ENCODE measurements around the gene FOLR3.
"Not testable (repeated sequence)": the region's sequence is repeated elsewhere in the genome, so short reads cannot be mapped to it uniquely, and the experiment has no call there.

Gene FOLR3

DNA sequence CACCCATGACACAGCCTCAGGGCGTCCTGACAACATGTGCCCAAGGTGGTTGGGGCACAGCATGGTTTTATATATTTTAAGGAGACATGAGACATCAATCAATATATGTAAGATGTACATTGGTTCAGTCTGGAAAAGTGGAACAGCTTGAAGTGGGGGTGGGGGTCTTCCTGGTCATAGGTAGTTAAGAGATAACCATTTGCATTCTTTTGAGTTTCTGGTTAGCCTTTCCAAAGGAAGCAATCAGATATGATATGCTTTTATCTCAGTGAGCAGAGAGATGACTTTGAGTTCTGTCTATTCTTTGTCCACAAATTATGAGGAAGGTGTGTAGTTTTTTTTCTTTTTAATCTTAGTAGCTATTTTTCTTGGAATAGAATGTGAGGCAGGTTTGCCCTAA is 12.9 kb upstream of the FOLR3 start:
- no peak for DNase-seq (ENCODE audit: extremely low read depth in 1 of 2, low read depth in 1 of 2)

DNA sequence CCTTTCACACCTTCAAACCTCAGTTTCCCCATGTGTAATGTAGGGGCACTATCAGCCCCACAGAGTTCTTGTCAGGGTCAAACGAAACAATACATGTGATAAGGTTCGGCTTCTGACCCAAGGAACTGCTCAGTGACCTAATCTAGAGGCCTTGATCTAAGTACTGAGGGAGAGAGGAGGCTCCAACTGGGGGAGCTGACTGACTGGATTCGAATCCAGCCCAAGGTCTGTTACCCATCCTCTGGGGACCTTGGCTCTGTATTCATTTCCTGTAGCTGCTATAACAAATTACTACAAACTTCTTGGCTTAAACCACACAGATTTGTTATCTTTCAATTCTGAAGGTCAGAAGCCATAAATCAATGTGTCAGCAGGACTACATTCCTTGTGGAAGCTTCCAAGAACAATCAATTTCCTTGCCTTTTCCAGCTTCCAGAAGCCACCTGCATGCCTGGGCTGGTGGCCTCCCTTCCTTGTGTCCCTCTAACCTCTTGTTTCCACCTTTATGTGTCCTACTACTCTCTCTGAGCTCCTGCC is 12.3 kb upstream of the FOLR3 start:
- DNase-seq (ENCODE audit: extremely low read depth in 1 of 2, low read depth in 1 of 2): no peak

DNA sequence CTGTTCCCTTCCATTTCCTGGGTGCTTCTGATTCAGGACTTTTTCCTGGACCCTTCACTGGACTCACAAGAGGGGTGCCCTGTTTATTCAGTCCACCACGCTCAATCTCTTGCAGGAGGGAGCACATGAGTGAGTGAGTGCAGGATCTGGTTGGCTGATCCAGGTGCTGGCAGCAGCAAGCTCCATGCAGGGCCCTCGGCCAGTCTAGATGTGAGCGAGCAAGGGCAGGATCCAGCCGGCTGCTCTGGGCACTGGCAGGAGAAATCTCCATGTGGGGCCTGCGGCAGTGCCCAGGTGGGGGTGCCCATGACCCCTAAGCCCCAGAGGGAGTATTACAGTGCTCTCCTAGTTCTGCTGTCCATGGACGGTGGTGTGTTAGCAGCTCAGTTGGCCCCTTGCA is 11.5 kb upstream of the FOLR3 start:
- no peak for DNase-seq (ENCODE audit: extremely low read depth in 1 of 2, low read depth in 1 of 2)

DNA sequence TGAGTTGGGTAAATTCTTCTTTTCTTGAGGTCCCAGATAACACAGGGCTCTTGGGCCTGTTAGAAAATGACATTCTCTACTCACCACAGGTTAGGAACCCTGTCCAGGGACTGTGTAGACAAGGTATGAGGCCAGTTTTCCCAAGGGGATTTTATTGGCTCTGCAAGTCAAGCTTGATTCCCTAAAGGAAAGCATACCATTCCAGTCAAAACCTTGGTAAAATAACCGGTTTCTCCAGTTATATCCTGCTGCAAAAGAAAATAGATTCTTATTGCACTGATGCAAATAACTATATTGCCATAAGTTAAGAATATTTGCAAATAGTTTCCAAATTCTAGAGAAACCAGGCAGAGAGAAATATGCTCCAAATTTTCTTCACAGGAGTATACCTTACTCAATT is 9.6 kb upstream of the FOLR3 start:
- DNase-seq (ENCODE audit: extremely low read depth in 1 of 2, low read depth in 1 of 2): no peak

DNA sequence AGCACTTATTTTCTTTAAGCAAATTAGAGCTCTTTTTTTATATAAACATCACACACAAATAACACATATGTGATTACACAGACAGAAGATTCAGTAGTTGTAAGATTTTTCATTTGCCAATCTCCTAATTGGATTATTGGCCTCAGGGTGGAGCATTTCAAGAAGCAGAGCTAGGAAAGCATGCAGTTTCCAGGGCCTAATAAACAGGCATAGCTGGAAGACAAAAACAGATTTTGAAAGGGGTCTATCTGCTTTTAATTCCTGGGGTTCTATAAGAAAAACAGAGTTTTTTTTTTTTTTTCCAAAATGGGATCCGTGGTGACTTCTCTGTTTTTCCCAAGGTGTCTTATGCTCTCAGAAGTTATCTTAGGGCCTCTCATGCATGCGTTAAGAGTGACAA is 7.6 kb upstream of the FOLR3 start:
- no peak for DNase-seq (ENCODE audit: extremely low read depth in 1 of 2, low read depth in 1 of 2)

DNA sequence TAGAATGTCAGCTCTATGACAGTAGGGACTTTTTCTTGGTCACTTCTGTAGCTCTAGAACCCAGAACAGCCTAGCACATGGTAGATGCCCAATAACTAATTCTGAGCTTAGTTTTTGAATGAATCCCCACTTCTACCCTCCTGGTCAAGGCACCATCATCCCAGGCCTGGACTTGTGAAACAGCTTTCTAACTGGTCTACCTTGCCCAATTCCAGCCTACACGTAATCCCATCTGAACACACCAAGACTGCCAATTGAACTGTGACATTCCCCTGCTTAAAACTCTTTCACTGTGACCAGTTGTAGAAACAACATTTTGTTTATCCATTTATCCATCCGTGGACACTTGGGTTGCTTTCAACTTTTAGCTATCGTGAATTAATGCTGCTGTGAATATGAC is 6.1 kb upstream of the FOLR3 start:
- DNase-seq (ENCODE audit: extremely low read depth in 1 of 2, low read depth in 1 of 2): no peak

DNA sequence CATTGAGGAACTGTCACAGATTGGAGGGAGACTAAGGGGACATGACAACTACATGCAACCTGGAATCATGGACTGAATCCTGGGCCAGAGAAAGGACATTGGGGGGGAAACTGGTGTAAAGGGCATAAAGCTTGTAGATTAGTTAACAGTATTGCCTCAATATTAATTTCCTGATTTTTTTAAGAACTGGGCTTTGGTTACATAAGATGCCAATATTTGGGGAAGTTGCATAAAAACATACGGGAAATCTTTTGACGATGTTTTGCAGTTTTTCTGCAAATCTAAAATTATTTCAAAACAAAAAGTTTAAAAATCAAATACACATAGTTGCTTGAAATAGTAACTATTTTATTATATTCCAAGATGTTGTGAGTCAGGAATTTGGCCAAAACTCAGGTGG is 2.9 kb upstream of the FOLR3 start:
- DNase-seq (ENCODE audit: extremely low read depth in 1 of 2, low read depth in 1 of 2): no peak

DNA sequence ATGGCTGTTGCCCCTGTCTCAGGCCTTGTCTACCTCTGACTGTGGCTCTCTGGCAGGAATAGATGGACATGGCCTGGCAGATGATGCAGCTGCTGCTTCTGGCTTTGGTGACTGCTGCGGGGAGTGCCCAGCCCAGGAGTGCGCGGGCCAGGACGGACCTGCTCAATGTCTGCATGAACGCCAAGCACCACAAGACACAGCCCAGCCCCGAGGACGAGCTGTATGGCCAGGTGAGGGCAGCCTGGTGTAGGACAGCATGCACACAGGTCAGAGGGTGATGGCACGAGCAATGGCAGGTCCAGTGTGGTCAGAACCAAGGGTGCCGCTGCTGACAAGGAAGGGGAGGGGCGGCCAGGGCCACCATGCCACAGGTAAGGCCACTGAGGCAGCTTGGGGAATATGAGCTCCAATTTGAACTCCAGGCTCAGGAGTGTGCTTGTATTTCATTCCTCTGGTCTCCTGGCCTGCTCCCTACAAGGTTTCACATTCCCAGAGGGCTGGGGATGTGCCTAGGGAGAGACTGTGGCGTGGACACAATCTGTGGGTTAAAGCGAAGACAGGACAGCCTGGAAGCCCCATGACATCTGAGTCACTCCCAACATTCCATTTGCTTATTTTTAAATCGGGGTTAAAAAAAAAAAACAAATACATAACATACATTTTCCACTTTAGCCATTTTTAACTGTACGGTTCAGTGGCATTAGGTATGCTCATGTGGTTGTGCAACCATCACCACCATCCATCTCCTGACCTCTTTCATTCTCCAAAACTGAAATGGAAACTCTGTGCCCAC is 562 bp downstream of the FOLR3 start:
- DNase-seq (ENCODE audit: extremely low read depth in 1 of 2, low read depth in 1 of 2): no peak

DNA sequence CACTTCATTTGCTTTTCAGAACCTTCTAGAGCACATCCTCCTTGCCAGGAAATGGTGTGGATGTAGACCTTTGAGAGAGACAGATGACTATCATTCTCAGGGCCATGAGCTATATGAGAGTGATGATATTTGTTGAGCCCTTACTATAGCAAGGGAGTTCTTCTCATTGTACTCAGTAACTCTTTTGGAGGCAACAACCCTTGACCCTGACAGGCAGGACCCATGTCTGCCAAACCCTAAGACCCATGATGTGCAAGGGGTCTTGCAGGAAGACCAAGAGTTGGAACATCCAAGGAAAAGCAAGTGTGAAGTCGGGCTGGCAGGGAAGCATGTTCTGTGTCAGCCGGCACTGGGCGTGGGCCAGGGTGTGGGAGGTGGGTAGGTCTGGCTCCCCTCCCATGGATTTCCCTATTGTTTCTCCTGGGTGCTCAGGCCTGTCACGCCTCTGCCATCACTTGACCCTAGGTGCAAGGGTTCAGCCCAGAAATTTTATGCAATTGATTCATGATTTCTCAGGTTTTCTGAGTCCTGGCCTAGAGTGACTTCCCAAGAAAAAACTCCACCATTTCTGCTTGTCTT is 1.2 kb downstream of the FOLR3 start:
- DNase-seq (ENCODE audit: extremely low read depth in 1 of 2, low read depth in 1 of 2): no peak

DNA sequence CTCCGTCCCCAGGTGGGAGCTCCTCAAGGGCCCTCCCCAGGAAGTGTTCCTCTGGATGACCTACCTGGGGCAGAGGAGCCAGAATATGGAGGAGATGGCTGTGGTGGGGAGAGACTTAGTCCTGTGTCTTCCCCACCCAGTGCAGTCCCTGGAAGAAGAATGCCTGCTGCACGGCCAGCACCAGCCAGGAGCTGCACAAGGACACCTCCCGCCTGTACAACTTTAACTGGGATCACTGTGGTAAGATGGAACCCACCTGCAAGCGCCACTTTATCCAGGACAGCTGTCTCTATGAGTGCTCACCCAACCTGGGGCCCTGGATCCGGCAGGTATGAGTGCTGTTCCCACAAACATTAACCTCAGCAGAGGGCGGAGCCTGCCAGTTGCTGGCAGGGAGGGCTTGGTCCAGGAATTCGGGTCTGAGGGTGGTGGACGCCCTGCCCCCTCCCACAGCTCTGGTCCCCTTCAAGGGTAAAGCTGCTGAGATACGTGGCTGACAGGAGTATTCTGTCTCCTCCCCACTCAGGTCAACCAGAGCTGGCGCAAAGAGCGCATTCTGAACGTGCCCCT is 3.4 kb downstream of the FOLR3 start:
- DNase-seq (ENCODE audit: extremely low read depth in 1 of 2, low read depth in 1 of 2): no peak

DNA sequence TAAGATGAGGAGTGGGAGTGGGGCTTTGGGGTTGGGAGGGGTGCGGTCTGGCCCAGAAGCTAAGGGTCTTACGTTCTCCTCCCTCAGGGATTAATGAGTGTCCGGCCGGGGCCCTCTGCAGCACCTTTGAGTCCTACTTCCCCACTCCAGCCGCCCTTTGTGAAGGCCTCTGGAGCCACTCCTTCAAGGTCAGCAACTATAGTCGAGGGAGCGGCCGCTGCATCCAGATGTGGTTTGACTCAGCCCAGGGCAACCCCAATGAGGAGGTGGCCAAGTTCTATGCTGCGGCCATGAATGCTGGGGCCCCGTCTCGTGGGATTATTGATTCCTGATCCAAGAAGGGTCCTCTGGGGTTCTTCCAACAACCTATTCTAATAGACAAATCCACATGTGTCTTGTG is 4.0 kb downstream of the FOLR3 start:
- DNase-seq (ENCODE audit: extremely low read depth in 1 of 2, low read depth in 1 of 2): no peak

DNA sequence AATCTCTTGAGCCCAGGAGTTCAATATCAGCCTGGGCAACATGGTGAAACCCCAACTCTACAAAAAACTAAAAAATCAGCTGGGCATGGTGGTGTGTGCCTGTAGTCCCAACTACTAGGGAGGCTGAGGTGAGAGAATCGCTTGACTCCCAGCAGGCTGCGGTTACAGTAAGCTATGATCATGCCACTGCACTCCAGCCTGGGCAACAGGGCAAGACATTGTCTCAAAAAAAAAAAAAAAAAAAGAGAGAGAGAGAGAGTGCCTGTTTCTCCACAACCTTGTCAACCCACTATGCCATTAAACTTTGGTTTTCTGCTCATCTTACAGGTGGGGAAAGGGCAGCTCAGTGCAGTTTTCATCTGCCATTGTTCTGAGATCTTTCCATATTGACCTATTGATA is 5.1 kb downstream of the FOLR3 start:
- no peak for DNase-seq (ENCODE audit: extremely low read depth in 1 of 2, low read depth in 1 of 2)

DNA sequence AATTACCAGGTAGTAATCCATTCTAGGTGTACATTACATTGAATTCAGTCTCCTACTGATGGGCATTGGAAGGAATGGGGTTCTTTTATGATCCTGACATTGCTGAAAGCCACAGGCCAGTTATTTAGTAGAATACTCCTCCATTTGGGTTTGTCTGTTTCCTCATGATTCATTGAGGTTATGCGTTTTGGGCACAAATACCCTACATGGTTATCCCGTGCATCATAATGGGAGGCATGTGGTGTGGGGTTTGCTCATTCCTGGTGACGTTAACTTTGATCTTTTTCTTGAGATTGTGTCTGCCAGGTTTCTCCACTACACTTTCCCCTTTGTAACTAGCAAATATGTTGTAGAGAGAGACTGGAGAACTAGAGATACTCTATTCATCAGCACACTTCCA is 5.5 kb downstream of the FOLR3 start:
- DNase-seq (ENCODE audit: extremely low read depth in 1 of 2, low read depth in 1 of 2): no peak

DNA sequence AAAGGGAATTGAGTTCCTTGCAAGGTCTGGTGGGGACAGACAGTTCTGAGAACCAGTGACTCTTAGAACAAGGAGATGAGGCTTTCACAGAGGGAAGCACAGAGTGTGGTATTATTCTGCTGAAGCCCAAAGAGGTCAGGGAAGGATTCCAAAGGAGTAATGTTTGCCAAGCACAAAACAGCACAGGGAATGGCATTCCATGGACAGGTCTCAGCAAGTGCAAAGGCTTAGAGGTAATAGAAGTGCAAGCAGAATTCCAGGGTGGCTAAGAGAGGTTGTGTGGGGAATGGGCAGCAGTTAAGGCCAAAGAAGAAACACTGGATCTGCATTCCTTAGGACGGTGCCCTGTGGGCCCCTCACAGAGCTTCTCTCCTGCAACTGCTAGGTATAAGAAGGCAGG is 6.6 kb downstream of the FOLR3 start:
- DNase-seq (ENCODE audit: extremely low read depth in 1 of 2, low read depth in 1 of 2): not testable (repeated sequence)

DNA sequence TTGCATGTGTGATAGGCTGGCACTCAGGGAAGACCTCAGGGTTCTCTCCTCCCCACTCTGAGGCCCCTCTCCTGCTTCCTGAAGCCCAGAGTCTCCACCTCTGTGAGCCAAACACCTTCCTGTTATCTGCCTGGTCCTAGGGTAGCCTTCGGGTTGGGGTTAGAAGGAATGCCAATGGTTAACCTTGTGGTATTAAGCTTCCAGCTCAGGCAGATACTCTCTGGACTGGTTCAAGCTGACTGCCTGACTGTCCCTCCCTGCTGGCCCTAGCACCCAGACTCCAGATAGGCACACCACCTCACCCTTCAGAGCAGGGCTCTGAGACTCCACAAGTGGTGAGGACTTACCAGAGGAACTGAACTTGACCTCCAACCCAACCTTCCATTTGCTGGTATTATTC is 7.0 kb downstream of the FOLR3 start:
- DNase-seq (ENCODE audit: extremely low read depth in 1 of 2, low read depth in 1 of 2): not testable (repeated sequence)

DNA sequence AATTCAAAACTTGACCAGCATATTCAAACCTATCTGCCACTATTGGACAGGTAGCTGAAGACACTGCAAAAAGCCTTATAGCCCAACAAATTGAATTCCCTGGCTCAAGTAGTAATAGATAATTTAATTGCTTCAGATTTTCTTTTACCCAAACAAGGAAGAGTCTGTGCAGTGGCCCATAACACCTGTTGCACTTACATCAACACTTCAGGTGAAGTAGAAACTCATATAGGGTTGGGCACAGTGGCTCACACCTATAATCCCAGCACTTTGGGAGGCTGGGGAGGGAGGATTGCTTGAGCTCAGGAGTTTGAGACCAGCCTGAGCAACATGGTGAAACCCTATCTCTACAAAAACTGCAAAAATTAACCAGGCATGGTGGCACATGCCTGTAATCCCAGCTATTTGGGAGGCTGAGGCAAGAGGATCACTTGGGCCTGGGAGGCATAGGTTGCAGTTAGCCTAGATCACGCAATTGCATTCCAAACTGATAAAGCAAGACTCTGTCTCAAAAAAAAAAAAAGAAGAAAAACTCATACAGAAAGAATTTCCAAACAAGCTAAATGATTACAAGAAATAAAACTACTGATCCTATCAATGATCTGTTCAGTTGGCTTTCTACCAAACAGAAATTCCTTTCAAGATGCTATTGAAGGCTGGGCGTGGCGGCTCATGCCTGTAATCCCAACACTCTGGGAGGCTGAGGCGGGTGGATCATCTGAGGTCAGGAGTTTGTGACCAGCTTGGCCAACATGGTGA is 9.5 kb downstream of the FOLR3 start:
- no peak for DNase-seq (ENCODE audit: extremely low read depth in 1 of 2, low read depth in 1 of 2)

DNA sequence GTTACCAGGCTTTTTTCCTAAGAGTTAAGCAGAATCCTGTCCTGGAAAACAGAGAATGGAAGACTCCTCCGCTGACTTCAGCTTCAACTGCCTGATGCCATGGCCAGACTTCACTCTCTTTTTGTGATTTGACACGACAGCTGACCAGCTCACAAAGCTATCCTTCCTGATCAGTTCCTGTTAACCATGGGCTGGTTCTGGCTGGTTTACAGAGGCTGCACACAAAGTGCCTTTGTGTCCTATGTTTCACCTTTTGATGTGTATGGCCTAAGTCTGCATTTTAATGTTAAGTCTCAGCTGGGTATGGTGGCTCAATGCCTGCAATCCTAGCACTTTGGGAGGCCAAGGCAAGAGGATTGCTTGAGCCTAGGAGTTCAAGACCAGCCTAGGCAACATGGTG is 11.1 kb downstream of the FOLR3 start:
- DNase-seq (ENCODE audit: extremely low read depth in 1 of 2, low read depth in 1 of 2): no peak

DNA sequence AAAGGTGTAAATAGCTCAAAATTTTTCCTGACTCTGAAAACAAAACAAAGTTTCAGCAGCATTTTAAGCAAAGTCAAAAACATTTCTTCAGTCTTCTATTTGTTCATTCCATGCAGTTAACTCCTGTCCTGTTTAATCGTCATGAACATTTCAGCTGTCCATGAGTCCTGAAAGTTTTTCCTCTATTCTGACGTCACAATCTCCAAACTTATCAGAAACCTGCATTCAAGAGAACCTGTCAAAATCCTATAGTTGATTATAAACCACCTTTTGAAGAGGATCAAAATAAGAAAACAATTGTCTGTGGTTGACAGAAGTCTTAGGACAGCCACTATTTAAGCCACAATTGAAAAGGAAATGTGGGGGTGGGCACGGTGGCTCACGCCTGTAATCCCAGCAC is 15.4 kb downstream of the FOLR3 start:
- DNase-seq (ENCODE audit: extremely low read depth in 1 of 2, low read depth in 1 of 2): no peak

DNA sequence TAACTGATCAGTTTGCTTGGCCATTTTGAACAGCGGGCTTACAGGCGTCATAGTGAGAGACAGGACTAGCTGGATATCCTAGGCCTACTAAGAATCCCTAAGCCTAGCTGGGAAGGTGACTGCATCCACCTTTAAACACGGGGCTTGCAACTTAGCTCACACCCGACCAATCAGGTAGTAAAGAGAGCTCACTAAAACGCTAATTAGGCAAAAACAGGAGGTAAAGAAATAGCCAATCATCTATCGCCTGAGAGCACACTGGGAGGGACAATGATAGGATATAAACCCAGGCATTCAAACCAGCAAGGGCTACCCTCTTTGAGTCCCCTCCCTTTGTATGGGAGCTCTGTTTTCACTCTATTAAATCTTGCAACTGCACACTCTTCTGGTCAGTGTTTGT is 18.3 kb downstream of the FOLR3 start:
- not testable (repeated sequence) for DNase-seq (ENCODE audit: extremely low read depth in 1 of 2, low read depth in 1 of 2)

DNA sequence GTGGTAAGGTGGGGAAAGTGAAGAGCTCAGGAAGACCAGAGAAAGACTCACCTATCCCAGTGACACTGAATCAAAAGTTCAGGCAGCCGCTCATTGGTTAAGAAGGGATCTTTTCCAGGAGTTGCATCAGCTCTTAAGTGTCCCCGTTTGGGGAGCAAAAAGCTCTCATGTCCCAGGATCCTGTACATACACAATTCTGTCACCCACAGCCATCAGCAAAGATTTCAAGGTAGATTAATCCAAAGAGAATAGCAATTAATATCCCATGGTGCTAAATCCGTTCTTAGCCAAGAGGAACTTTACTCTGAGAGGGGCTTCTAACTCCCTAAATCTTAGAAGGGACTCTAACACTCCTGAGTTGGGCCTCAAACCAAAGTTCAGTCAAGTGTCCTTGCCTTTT is 19.3 kb downstream of the FOLR3 start:
- no peak for DNase-seq (ENCODE audit: extremely low read depth in 1 of 2, low read depth in 1 of 2)

DNA sequence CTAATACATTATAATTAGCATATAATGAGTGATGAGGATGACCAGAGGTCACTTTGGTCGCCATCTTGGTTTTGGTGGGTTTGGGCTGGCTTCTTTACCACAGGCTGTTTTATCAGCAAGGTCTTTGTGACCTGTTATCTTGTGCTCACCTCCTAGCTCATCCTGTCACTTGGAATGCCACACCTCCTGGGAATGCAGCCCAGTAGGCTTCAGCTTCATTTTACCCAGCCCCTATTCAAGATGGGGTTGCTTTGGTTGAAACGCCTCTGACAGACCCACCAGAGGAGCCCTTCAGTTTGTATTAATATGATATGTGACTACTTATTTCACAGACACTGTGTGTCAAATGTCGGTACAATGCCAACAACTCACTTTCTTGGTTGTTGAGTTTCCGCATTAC is 20.2 kb downstream of the FOLR3 start:
- DNase-seq (ENCODE audit: extremely low read depth in 1 of 2, low read depth in 1 of 2): no peak

DNA sequence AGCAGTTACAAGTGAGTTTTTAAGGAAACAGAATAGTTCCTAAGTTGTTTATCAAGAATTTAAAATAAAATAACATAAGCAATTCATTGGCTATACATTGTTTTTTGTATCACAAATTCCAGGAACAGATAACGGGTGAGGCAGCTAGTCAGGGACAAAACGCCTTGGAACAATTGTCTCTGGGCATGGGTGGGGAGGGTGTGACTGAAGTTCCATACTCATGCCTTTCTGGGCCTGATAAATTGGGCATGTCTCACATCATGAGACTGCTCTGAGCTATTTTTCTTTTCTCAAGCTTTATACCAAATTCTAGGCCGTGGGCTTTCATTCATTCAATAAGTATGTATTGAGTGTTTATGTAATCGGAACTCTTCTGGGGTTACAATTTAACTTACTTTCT is 21.6 kb downstream of the FOLR3 start:
- no peak for DNase-seq (ENCODE audit: extremely low read depth in 1 of 2, low read depth in 1 of 2)

All from activated CD8-positive, alpha-beta memory T cell treated with anti-CD3 and anti-CD28 coated beads for 1 hour (primary cell).